ENCODE measurements around the gene NEUROD1. TPM values are rescaled to one million over a fixed set of nuclear protein-coding genes. Genes with fewer than 3 reads are reported as not detected.

Gene NEUROD1
- total RNA-seq, 6 donors from 2014 or later: not detected

DNA sequence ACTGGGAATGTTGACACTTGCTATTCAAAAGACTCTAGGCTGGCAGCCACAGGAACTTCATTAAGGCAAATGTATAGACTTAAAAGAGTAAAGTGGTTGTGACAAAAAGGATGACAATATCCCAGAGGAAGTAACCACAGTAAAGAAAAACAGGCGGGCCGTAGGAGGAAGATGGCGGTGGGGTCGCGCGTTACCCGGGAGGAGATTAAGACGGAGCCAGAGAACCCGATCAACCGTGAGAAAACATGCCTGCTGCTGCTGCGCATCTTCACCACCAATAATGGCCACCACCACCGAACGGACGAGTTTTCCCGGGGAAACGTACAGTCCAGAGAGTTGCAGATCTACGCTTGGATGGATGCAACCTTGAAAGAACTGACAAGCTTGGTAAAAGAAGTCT, 14.0 kb upstream of the NEUROD1 start:
- DNase-seq (no peak), ATAC-seq (ENCODE audit: low FRiP score in 2 of 2) (no peak)
- no peak for TF ChIP-seq POLR2A (IDR thresholded peaks at IDR 0.05)
- TF ChIP-seq EP300 (IDR thresholded peaks at IDR 0.05): no peak
- TF ChIP-seq, protein P1, sequence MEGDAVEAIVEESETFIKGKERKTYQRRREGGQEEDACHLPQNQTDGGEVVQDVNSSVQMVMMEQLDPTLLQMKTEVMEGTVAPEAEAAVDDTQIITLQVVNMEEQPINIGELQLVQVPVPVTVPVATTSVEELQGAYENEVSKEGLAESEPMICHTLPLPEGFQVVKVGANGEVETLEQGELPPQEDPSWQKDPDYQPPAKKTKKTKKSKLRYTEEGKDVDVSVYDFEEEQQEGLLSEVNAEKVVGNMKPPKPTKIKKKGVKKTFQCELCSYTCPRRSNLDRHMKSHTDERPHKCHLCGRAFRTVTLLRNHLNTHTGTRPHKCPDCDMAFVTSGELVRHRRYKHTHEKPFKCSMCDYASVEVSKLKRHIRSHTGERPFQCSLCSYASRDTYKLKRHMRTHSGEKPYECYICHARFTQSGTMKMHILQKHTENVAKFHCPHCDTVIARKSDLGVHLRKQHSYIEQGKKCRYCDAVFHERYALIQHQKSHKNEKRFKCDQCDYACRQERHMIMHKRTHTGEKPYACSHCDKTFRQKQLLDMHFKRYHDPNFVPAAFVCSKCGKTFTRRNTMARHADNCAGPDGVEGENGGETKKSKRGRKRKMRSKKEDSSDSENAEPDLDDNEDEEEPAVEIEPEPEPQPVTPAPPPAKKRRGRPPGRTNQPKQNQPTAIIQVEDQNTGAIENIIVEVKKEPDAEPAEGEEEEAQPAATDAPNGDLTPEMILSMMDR (IDR thresholded peaks at IDR 0.05): no peak
- TF ChIP-seq POLR2AphosphoS5 (IDR thresholded peaks at IDR 0.05): no peak
- no peak overlapping the region for H3K27ac ChIP-seq
- H3K4me1 ChIP-seq: no peaks in the 10 kb centered on the region
- H3K4me3 ChIP-seq: no peak overlapping the region
- H3K36me3 ChIP-seq: no peaks in the 10 kb centered on the region
- WGBS, 2 donors: 91 to 94% methylated on average over 17 of the region's 17 CpGs
- H3K9me3 ChIP-seq: no peaks in the 10 kb centered on the region
- no peaks in the 10 kb centered on the region for H3K27me3 ChIP-seq

DNA sequence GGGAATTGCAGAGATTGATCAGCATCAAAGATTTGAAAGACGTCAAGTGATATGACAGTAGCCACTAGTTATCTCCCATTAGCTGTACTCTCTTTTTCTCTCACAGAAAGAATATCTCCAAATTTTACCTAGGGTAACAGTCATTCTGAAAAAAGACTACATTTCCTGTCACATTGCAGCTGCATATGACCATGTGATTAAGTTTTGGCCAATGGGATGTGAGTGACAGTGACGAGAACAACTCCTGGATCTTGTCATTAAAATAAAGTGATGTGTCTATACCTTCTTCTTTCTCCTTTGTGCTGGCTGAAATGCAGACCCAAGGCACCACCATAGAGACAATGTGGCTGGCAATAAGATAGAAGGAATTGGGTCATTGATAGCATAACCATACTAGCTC, 10.5 kb upstream of the NEUROD1 start:
- H3K27me3 ChIP-seq: peaks cover 0 to 3% (median 0%) of the 10 kb centered on the region in 4 donors
- no peak for TF ChIP-seq POLR2A (IDR thresholded peaks at IDR 0.05)
- TF ChIP-seq, protein P1 (IDR thresholded peaks at IDR 0.05): no peak
- no peak for TF ChIP-seq POLR2AphosphoS5 (IDR thresholded peaks at IDR 0.05)
- no peak for TF ChIP-seq EP300 (IDR thresholded peaks at IDR 0.05)
- H3K4me1 ChIP-seq: no peaks in the 10 kb centered on the region
- no peak overlapping the region for H3K27ac ChIP-seq
- no peaks in the 10 kb centered on the region for H3K9me3 ChIP-seq
- WGBS, 2 donors: 76 to 90% methylated on average over 2 of the region's 2 CpGs
- no peaks in the 10 kb centered on the region for H3K36me3 ChIP-seq
- H3K4me3 ChIP-seq: no peak overlapping the region
- ATAC-seq (ENCODE audit: low FRiP score in 2 of 2) (no peak), DNase-seq (no peak)

DNA sequence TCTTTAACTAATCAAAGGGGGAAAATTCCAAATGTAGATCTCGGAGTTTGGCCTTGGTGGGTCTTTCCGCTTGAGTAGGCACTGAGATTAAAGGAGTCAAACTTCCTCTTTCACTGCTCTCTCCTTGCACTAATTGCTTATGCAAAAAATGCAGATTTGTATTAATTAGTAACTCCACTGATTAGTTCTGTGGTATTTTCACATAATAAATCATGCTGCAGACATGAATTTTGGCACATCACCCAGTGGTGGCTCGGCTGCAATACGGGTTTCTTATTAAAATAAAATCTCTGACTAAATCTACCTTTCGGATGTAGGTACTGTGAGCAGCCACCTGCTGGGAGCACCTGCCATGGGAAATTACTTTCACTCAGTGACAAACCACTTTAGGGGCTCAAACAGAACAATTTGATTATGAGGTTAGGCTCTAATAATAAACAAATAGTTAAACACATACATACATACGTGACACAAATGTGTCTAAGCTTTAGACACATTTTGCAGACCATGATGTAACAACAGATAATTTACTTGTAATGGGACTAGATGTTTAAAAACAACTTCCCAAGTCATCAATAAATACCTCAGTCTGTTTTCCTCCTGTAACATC, 6.4 kb upstream of the NEUROD1 start:
- H3K4me3 ChIP-seq: no peak overlapping the region
- TF ChIP-seq, protein P1 (IDR thresholded peaks at IDR 0.05): no peak
- no peak for TF ChIP-seq EP300 (IDR thresholded peaks at IDR 0.05)
- ATAC-seq (ENCODE audit: low FRiP score in 2 of 2) (no peak), DNase-seq (no peak)
- H3K4me1 ChIP-seq: peaks cover 10 to 28% (median 14%) of the 10 kb centered on the region in 4 donors
- H3K27me3 ChIP-seq: peaks cover 0 to 43% (median 19%) of the 10 kb centered on the region in 4 donors
- no peak overlapping the region for H3K27ac ChIP-seq
- H3K9me3 ChIP-seq: no peaks in the 10 kb centered on the region
- no peaks in the 10 kb centered on the region for H3K36me3 ChIP-seq
- WGBS, 2 donors: 49 to 61% methylated on average over 6 of the region's 6 CpGs

DNA sequence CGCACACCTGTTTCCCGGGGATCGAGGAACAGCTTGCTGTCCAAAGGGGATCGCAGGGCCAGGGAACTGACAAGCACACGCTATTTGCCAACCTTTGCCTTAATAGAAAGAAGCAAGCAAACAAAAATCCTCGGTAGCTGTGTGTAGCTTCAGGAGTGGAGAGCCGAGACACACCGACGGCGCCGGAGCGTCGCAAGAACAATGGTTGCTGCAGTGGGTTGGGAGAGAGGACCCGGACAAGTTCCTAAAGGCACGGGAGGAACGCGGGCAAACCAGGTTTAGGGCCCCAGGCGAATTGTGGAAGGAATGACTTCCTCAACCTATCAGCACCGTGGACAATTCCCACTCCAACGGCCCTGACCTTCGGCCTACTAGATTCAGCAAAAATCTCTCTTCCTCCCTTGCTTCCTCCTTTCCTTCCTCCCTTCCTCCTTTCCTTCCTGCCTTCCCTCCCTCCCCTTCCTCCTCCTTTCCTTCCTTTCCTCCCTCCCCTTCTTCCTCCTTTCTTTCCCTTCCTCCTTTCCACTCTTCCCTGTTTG, 4.9 kb upstream of the NEUROD1 start:
- no peak for DNase-seq

DNA sequence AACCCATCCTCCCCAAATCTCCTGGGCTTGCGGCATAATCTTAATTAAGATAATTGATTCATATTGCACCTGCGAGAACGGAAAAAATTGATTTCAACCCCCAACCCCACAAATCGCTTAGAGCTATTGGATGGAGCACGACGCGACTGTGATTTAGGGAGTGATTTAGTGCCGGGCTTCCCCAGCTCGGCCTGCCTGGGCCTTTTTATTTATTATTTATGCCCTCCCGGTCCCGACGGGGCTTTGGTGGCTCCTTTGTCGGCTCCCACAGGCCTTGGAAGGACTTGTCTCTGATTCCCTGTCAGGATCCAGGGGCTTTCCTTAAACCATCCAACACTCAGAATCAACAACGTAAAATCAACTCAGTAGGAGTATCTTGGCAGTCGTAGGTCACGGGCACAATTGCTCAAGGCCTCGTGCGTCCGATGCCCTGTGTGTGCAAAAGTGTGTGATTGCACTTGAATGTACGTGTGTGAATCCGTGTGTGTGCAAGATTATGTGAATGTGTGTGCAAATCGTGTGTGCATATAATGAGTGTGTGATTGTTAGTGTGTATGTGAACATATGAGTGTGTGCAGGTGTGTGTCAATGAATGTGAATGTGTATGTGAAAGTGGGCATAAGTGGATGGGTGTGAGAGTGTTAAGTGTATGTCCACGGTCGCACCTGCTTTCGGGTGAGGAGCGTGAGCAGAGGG, 4.3 kb upstream of the NEUROD1 start:
- peaks cover 0 to 60% (median 34%) of the 10 kb centered on the region in 4 donors for H3K27me3 ChIP-seq
- 12% methylated on average over 26 of the region's 26 CpGs for WGBS, 2 donors
- H3K36me3 ChIP-seq: no peaks in the 10 kb centered on the region
- H3K4me3 ChIP-seq: no peak overlapping the region
- H3K27ac ChIP-seq: no peak overlapping the region
- ATAC-seq (ENCODE audit: low FRiP score in 2 of 2): no peak
- no peak for TF ChIP-seq POLR2AphosphoS5 (IDR thresholded peaks at IDR 0.05)
- TF ChIP-seq, protein P1 (IDR thresholded peaks at IDR 0.05): no peak
- TF ChIP-seq EP300 (IDR thresholded peaks at IDR 0.05): no peak
- TF ChIP-seq POLR2A (IDR thresholded peaks at IDR 0.05): no peak
- H3K9me3 ChIP-seq: no peaks in the 10 kb centered on the region
- H3K4me1 ChIP-seq: peaks cover 14 to 43% (median 24%) of the 10 kb centered on the region in 4 donors
- DNase-seq: no peak

More for the DNA sequence above, 4.9 kb upstream of the NEUROD1 start:
- Histone ChIP-seq H3K9me3 (no peaks in the 10 kb centered on the region), H3K27me3 (peaks cover 0 to 57% (median 32%) of the 10 kb centered on the region in 4 donors), H3K4me3 (no peak overlapping the region), H3K36me3 (no peaks in the 10 kb centered on the region), H3K4me1 (peaks cover 14 to 42% (median 24%) of the 10 kb centered on the region in 4 donors), H3K27ac (no peak overlapping the region)
- TF ChIP-seq POLR2A (IDR thresholded peaks at IDR 0.05) (no peak), EP300 (IDR thresholded peaks at IDR 0.05) (no peak)
- no peak for ATAC-seq (ENCODE audit: low FRiP score in 2 of 2)
- WGBS, 2 donors: 9 to 16% methylated on average over 21 of the region's 21 CpGs
